Stimulated activated CD8-positive, alpha-beta memory T cell treated with anti-CD3 and anti-CD28 coated beads, Interleukin-15, amount 100 ng/mL, for 1 hour (primary cell): ENCODE results near the gene OAS2.
A peak's percentile ranks its signal among the peaks of the same experiment; 100 is the strongest.
"Not testable (repeated sequence)": the region's sequence is repeated elsewhere in the genome, so short reads cannot be mapped to it uniquely, and the experiment has no call there.

Experiments
- DNase-seq: peaks from one replicate; pipeline ENCODE4 v3.0.0-alpha.2; 2020; ENCODE audit warnings: low read depth

The OAS2 gene

GRCh38 chr12:112986291-112986800, 8.0 kb downstream of the OAS2 start:
- DNase-seq, result no peak

DNA sequence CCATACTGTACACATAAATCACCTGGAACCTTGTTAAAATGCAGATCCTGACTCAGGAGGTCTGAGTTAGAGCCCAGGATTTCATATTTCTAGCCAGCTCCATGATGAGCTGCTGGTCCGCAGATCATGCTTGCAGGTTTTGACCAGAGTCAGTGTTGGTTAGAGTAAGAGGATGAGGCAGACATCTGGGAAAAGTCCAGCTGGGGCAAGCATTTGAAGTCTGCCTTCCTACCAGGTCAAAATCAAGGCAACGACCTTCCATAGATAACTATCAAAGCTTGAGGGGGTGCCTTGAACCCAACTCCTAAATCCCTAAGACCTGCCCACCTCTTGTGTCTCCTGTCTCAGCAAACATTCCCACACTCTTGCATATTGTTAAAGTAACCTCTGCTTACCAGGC, 9.2 kb downstream of the OAS2 start:
- DNase-seq, result no peak

GRCh38 chr12:112988224-112988623, 9.9 kb downstream of the OAS2 start:
- DNase-seq, result no peak

DNA sequence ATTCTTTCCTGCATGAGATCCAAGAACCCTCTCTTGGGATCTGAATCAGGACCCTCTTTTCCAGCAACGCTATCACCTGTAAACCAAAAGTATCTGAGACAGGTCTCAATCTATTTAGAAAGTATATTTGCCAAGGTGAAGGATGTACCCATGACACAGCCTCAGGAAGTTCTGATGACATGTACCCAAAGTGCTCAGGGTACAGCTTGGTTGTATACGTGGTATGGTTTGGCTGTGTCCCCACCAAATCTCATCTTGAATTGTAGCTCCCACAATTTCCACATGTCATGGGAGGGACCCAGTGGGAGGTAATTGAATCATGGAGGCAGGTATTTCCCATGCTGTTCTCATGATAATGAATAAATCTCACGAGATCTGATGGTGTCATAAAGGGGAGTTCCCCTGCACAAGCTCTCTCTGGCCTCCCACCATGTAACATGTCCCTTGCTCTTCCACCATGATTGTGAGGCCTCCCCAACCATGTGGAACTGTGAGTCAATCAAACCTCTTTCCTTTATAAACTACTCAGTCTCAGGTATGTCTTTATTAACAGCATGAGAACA, 10.6 kb downstream of the OAS2 start:
- DNase-seq, result not testable (repeated sequence)

DNA sequence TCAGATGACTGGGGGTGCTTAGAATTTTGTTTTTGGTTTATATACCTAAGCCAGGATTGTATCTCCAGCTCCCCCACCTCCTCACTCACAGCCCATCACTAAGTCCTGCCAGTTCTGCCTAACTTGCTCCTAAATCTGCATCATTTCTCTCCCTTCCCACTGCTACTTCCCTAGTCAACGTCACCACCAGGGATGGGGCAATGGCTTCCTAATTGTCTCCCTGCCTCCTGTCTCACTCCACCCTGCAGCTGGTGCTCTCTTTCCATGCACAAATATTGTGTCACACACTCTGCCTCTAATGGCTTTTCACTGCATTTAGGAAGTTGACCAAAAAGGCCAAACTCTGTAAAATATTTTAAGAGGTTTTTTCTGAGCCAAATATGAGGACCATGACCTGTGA, 11.5 kb downstream of the OAS2 start:
- DNase-seq, result no peak

GRCh38 chr12:112992541-112993398, 14.5 kb downstream of the OAS2 start:
- peak; percentile 34 for DNase-seq

GRCh38 chr12:112995008-112995407, 16.7 kb downstream of the OAS2 start:
- DNase-seq, result no peak

- no peak for DNase-seq
These were observed 18.2 kb downstream of the OAS2 start for GRCh38 chr12:112996501-112996900.

DNA sequence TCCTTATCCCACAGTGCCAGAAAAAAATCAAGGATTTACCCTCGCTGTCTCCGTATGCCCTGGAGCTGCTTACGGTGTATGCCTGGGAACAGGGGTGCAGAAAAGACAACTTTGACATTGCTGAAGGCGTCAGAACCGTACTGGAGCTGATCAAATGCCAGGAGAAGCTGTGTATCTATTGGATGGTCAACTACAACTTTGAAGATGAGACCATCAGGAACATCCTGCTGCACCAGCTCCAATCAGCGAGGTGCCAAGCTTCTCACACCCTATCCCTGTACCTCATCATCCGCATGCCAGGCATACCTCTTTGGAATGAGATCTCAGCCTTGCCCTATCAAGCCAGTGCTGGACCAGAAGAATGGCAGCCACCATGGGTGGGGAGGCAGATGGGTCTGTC, 19.2 kb downstream of the OAS2 start:
- no peak for DNase-seq

- no peak for DNase-seq
These were observed 20.9 kb downstream of the OAS2 start for GRCh38 chr12:112998987-112999767.

- no peak for DNase-seq
These were observed 22.1 kb downstream of the OAS2 start for GRCh38 chr12:113000433-113000832.

- no peak for DNase-seq
These were observed 23.8 kb downstream of the OAS2 start for GRCh38 chr12:113002155-113002554.

DNA sequence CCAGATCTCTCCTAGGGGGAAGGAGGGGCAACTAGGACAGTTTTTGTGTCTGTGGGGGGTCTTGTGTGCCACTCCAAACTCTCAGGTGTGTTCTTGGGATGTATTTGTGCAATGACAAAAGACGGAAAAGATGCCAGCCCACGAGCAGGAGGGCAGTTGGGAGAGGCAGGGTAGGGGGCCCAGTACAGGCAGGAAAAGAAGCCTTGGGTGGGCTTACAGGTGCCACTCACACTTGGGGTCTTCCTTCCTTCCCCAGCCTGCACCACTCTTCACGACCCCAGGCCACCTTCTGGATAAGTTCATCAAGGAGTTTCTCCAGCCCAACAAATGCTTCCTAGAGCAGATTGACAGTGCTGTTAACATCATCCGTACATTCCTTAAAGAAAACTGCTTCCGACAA, 24.4 kb downstream of the OAS2 start:
- no peak for DNase-seq

DNA sequence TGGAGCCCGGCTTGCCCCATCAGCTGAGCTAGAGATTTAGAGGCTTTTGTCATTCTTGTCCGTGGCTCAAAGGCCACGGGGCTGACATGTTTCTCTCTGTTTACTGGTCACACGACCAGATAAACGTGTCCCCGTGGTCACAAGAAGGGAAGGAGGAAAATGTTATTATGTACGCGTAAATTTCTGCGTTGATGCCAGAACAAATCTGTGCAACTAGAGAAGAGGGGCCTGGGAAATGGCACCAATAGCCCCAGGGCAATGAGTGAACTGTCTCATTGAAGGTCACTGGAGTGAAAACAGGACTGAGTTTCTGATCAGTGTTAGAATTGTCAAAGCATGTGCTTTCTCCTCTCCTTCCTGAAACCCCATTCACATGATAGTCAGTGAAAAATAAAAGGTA, 25.3 kb downstream of the OAS2 start:
- no peak for DNase-seq

DNA sequence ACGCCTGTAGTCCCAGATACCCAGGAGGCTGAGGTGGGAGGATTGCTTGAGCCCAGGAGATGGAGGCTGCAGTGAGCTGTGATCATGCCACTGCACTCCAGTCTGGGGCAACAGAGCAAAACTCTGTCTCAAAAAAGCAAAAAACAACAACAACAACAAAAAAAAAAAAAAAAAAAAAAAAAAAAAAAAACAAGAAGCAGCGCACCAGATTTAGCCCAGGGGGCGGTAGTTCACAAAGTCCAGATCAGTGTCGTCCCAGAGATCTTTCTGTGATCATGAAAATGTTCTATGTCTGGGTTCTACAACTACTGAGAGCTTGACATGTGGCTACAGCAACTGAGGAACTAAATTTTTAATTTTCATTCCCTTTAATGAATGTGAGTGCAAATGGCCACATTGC, 27.4 kb downstream of the OAS2 start:
- no peak for DNase-seq

DNA sequence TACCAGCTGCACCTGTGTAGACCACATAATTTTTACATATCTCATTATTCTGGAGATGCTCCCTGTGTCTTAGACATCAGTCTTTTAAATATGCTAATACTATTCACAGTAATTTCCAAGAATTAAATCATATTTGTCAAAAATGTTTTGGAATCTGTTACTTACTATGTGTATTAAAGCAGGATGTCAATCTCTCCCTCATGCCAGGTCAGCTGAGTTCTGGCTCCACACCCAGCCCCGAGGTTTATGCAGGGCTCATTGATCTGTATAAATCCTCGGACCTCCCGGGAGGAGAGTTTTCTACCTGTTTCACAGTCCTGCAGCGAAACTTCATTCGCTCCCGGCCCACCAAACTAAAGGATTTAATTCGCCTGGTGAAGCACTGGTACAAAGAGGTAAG, 27.9 kb downstream of the OAS2 start:
- DNase-seq, result no peak

- DNase-seq, result no peak
These were observed 28.3 kb downstream of the OAS2 start for GRCh38 chr12:113006641-113007040.

GRCh38 chr12:113007166-113007565, 28.8 kb downstream of the OAS2 start:
- DNase-seq, result no peak

DNA sequence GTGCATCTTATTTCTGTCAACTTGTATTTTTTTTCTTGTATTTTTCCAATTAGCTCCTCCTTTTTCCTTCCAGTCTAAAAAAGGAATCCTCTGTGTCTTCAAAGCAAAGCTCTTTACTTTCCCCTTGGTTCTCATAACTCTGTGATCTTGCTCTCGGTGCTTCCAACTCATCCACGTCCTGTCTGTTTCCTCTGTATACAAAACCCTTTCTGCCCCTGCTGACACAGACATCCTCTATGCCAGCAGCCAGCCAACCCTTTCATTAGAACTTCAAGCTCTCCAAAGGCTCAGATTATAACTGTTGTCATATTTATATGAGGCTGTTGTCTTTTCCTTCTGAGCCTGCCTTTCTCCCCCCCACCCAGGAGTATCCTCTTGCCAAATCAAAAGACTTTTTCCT, 32.4 kb downstream of the OAS2 start:
- DNase-seq, result no peak

- DNase-seq, result no peak
These were observed 36.2 kb downstream of the OAS2 start for GRCh38 chr12:113014565-113014964.

GRCh38 chr12:113016796-113017195, 38.5 kb downstream of the OAS2 start:
- no peak for DNase-seq

DNA sequence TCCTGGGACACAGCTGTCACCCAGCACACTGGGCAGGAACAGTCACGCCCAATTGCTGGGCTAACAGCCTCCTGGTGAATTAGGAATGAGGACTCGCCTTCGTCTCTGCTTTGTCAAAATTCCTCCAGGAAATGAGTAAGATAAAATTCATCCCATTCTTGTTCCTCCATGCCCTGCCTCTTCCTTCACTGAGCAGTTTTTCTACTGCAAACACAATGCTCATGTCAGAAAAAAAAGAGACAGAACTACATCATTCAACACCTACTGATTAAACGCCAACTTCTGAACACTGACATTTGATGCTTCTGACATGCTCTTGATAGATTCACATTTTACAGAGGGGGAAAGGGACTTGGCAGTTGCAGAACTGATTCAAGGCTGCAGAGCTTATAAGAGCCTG, 40.7 kb downstream of the OAS2 start:
- DNase-seq, result no peak

DNA sequence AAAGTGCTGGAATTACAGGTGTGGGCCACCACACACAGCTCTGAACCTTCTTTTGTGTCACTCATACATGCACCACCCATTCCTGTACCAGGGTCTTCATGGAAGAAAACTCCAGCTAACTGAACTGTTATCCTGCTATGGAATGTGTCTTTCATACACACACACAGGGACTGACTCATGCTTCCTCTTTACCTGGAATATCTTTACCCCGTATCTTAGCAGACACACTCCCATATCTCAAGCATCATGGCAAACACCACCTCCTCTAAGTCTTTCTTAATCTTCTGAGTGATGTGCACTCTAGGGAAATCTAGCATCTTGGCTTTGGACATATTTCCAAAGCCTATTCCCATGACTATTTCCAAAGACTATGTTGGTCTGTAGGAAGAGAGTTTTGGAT, 43.2 kb downstream of the OAS2 start:
- no peak for DNase-seq
